Activated CD8-positive, alpha-beta memory T cell treated with anti-CD3 and anti-CD28 coated beads for 4 hours (primary cell): Measurements from ENCODE around the gene DAB2IP.

Experiments
- DNase-seq, 2 donors: peaks; one replicate each; pipeline ENCODE4 v3.0.0-alpha.2; 2020; ENCODE audit warnings: low read depth in 2 of 2

Gene DAB2IP

DNA sequence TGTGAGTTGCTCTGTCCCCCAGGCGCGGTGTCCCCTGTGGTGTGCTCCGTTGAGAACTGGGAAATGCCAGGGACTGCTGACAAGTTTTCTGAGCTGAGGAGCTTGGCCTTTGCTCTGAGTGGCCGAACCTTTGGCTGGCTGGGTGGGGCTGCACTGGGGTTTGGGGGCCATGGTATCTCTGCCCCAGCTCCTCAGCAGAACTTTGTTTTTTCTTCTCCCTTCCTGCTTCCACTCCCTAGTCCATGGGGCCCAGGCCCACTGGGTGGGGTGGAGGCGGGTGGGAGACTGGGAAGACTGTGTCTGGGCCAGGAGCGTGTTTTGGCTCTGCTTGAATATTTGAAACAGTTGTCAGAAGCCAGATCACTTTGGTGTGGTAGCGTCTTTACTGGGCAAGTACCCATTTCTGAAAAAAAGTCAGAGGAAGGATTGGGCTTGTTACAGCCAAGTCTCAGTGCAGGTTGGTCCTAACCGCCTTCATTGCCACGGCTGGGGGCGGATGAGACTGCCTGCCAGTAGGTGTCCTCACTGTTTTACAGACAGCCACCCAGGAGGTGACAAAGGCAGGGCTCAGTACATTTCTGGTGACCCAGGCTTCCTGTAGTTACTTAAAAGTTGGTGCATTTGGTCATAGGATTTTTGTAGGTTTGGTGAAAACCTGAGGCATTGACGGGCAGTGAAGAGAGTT lies 92.7 kb downstream of the DAB2IP start:
- no peak for DNase-seq

DNA sequence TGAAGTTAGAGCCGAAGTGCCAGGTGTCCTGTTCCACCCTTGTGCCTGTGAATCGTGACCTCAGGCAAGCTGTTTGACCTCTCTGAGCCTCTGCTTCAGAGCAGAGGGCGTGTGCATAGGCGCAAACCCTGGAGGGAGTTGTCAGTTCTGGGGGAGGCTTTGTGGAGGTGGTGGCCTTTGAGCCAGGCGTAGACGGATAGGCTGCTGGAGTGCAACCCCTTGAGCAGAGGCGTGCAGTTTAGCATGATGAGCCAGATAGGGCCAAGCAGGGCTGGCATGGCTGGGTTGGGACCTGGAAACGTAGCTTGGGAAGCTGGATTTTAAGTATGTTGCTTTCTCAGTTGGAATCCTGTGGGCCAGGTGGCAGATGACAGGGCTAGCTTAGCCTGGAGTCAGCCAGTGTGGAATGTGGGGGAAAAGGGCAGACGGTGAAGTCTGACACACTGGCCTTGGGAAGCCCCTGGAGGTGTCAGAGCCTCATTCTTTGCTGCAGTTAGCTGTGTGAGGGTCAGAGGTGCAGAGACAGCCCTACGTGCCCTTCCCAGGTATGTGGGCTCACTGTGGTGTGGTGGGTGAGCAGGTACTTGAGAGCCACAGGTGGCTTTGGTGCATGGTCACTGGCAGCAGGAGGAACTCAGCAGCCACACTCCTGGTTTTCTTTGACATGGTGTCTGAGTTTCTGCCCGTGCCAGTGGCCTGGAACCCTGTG lies 93.4 kb downstream of the DAB2IP start:
- no peak for DNase-seq

DNA sequence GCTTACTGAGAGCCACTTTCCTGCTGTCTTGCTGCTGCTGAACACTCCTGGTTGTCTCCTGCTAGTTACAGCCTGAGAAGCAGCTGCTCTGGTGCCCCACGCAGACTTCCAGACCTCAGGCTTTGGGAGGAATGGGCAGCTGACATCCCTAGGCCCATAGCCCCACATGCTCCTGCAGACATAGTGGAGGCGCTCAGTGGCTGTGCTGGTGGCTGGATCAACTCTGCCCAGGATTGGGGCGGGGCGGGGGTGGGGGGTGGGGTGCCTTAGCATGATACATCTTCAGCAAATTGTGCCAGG lies 93.9 kb downstream of the DAB2IP start:
- DNase-seq, result no peak

DNA sequence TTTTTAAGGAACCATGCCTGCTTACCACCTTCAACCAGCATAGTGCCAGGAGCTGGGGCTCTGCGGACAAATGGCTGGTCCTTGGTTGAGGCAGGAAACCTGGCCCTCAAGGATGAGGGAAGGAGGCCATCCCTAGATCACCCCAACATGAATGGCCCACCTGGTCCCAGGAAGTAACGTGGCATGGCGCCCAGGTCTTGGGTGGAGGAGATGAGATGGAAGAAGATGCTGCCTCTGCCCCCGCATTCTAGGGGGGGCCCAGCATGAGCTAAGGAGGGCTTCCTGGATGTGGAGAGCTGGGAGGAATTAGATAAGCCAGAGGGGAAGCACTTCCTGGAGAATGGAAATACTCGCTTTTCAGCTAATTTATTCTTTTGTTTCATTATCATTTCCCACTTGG lies 95.0 kb downstream of the DAB2IP start:
- no peak for DNase-seq

DNA sequence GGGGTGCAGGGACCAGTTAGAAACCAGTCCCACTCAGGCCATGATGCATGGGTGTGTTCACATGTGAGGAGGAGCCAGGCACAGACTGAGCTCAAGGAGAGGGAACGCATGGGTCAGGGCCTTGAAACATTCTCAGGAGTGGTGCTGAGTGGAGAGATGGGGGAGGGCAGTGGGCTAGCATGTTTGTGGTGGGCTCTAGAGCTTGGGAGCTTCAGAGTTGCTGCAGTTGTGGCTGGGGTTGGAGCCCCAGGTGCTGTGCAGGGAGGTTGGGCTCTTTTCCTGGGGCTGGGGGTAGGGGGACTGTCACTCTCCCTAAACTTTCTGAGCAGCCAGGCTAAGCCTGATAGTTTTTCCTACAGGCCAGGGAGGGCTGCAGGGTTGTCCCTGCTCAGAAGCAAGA lies 95.4 kb downstream of the DAB2IP start:
- DNase-seq, result no peak

DNA sequence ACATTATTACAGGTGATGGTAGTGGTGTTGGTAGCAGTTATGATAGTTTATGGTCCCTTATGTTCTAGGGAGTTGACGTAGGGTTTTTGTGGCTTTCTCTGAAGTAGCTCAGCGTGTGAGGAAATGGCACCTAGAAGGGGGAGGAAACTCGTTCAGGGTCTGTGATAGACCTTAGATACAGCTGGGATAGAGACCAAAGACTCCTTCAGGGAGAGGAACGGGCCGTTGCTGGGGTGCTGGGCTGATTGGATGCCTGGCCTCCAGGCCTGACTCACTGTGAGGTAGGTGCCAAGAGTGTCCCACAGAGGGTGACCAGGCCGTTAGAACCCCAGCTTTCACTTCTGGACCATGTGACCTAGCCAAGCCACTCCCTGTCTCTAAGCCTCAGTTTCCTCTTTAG lies 96.6 kb downstream of the DAB2IP start:
- DNase-seq, result no peak

DNA sequence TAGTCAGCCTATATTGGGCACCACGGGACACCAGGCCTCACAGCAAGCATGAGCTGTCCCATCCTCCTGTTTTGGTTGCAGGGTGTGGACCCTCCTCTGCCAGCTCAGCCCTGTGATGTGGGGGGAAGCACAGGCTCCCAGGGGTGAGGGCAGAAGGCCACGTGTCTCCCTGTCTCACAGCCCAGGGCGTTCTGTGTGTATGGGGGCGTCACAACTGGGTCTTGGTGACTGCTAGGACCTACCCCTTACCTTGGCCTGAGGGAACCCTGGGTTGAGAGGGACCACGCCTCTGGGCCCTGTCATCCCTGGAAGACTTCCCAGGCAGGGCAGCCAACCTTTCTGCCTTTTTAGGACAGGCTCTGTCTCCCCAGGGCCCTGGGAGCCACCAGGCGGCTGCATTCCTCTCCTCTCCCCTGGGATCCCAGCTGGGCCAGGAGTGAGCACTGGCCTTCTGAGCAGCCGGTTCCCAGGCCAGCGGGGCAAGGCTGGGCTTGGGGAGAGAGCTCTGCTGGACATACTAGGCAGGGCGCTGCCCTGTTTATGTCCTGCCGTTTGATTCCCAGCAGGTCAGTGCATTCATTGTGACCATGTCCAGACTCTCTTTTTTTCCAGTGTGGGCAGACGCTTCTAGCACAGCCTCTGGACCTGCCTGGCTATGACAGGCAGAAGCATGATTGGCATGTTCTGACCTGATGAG lies 97.4 kb downstream of the DAB2IP start:
- no peak for DNase-seq

DNA sequence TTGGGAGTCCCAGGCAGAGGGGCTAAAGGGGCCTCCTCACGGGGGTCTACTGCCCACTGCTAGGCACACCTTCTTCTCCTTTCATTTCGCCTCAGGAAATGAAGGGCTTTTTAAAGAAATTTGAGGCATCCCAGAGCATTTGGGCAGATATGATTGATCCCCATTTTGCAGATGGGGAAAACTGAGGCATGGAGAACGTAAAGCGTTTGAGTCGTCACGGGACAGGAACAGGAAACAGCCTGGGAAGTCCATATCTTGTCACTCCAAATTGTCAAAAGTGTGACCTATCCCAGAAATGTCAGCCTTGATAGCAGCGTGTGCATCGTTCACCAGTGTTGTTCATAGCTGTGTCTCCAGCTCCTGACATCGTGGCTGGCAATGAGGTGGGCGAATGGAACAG lies 98.2 kb downstream of the DAB2IP start:
- no peak for DNase-seq

DNA sequence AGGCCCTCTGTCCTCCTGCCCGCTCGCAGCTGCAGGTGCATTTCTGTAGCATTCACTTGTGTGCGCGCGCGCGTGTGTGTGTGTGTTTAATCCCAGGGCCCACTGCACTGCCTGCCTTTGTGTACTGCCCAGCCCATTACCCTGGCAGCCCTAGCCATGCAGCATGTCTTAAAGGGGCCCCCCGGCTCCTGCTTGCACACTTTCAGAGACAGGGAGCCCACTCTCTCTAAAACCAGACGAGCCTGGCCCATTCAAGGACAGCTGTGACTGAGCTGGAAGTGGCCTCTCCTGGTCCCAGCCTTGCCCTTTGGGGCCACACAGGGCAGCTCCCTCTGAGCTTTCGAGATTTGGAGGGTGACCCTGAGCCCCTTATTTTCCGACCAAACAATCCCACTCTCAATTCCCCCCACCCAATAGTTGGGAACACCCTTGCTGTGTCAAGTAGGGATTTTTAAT lies 98.9 kb downstream of the DAB2IP start:
- no peak for DNase-seq

DNA sequence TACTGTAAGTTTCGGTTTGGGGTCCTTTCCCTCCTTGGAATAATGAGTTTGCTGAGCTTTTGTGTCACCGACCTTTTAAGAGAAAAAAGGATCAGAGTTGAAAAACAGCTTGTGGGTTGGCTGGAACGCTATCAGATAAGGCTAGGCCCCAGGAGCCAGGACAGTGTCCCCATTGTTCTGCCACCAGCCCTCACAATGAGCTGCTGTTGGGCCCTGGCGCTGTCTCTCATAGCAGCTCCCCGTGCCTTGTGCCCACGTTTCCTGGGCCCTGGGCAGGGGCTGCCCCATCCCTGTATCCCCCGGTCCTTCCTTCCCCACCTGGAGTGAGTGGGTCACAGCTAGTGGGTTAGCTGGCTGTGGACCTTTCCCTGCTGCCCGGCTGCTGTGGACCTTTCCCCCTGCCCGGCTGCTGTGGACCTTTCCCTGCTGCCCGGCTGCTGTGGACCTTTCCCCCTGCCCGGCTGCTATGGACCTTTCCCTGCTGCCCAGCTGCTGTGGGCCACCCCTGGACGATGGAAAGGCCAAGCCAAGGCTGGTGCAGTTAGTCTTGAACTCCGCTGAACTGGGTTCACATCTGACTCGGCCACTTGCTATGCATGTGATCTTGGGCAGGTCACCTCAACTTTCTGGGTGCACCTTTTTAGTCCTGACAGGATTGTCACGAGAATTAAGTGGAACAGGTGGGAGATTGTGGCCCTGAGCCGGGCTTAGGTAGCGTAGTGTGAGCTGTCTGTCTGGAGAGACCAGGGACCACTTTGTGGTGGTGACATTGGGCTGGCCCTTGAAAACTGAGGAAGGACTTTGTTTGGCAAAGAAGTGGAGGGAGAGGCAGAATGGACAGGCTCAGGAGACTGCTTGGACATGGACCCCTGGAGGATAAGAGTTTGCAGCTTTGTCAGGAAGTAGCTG lies 99.5 kb downstream of the DAB2IP start:
- no peak for DNase-seq

DNA sequence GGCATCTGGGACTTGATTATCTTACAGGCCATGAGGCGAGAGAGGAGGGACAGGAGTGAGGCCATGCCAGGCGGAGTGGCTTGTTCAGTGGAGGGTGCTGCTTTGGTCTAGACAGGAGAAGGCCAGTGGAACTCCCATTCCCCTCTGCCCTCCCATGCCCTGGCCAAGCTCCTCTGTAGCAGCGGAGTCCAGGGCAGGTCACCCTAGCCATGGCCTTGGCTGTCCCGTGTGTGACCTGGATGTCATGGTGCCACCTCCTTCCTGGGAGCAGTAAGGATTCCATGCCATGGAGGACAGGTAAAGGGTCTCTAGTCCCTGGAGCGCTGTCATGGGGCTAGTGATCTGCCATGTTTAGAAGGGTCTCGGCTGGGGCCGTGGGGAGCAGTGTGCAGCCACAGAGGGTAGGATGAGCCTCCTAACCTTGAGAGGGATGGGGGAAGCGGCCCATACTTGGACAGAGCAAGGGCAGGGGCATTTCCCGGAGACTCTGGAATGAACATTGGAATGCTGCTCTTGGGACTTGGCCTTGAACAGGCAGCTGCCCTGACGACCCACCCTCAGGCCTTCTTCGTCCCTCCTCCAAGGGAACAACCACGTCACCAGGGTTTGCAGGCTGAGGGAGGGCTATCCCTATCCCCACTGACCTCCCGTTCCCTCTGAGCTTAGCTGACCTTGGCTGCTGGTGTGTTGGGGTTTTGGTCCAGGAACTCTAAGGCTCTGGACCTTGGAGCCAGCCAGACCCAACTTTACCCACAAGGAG lies 100.4 kb downstream of the DAB2IP start:
- DNase-seq, result no peak

DNA sequence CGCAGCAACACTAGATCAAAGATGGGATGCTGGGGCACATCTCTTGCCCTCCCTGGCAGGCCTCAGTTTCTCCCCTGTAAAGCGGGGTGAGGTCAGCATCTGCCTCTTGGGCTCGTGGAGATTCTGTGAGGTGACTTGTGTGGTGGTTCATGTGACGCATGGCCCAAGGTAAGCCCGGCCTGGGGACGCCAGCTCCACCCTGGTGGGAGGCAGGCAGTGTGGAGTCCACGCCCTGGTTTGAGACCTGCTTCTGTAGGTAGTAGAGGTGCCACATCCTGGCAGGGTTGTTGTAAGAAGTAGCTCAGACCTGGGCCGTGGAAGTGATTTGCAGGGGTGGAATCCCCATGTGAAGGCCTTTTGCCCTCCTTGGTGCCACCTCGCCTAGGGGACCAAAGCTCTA lies 101.5 kb downstream of the DAB2IP start:
- DNase-seq, result no peak

DNA sequence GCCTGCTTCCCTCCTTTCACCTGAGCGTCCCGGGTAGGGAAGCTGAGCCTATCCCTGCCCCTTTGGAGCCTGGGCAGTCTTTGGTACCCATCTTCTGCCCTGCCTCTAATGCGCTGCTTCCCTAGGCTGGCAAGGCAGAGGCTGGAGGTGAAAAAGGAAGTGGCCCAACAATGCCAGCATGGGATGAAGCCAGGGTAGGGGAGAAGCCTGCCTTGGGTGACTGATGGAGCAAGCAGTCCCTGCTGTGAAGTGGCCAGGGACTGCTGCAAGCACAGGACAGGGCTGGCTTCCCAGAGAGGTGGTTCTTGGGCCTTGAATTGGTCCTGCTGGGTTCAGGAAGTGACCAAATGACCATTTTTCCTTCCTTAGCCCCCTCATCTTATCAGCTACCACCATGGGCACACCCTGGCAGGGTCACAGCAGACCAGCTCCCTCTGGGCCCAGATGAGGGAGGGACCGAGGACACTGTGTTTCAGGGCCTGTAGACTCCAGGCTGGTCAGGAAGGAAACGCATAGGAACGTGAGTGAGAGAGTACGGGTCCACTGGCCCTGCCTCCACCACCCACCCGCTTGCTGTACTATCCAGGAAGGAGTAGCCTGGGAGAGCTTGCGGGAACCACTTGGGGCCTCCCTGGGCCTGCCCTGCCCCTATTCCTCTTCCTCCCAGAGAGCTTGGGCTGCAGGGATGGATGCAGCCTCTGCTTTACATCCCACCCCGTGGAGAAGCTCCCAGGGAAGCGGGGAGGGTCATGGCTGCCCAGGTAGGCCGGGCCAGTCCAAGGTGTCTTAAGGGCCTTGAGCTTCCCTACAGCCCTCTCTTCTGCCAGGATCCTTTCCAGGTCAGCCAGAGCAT lies 102.6 kb downstream of the DAB2IP start:
- DNase-seq, result no peak

DNA sequence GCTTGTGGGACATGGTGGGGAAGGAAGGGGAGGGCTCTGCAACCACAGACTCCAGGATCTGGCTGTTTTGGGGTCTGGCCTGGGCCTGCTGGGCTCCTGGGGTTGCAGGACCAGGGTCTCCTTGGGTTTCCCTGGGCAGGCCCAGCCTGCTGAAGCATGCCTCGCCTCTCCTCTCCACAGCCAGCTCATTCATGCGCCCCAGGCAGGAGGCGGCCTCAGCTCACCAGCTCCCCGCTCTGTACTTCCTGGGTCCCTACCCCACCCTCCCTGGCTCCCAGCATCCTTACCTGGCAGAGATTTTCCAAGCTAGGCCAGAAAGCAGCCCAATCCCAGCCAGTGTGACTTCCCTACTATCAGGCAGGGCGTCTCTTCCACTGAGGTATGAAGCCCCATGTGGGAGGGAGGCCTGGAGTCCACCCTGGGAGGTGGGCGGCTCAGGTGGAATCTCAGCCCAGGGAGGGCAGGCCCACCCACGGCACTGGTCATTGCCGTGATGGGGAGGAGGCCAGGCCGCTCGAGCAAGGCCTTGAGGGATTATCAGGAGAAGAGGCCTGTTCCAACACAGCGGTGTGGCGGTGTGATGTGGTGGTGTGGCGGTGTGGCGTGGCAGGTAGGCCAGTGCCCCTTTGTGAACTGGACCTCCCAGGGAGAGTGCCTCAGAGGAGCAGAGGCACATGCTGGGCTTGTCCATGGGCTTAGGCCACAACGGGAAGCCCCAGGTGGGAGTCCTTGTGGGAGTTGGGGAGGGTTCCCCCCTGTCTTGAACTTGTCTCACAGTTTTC lies 103.4 kb downstream of the DAB2IP start:
- DNase-seq, result no peak

DNA sequence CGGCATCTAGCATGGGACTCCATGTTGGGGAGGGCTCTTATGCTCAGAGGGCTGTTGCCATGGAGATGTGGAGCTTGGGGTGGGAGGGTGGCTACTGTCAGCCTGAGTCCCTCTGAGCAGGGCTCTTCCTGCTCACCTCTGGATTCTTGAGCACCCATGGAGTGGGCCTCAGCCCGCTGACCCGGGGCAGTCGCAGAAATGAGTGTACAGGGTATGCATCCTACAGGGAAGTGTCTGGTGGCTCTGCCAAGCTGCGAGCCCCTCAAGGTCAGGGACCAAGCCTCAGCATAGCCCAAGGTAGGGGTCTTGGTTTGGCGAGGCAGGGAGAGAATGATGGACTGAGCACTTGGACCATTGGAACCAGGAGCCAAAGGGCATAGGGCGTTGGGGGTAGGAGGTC lies 104.1 kb downstream of the DAB2IP start:
- DNase-seq, result no peak

DNA sequence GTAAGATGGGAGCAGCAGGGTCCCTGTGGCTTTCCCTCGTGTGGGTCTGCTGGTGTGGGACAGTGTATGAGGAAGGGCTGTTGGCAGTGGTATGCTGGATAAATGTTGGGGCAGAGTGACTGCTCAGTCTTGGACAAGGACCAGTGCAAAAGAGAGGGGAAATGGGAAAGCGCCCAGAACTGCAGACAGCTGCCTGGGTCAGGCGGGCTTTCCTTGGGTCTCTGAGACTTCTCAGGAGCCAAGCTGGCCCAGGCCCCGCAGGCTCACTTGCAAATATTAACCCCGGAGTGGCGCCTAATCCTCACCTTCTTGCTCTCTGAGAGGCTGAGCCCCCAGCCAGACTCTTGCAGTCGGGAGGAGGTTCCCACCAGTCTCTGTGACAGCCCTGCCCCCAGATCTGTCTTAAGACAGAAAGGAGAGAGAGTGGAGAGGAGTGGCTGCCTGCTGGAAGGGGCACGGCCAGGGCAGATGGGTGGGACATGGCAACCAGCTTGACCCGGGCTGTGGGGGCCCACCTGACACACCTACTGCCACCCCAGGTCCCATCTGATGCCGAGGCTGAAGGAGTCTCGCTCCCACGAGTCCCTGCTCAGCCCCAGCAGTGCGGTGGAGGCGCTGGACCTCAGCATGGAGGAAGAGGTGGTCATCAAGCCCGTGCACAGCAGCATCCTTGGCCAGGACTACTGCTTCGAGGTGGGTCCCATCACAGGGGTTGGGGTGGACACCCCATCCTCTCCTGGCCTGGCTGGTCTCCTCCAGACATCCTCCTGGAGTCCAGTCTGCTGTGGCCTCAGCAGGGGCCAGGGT lies 105.2 kb downstream of the DAB2IP start:
- DNase-seq, result no peak

DNA sequence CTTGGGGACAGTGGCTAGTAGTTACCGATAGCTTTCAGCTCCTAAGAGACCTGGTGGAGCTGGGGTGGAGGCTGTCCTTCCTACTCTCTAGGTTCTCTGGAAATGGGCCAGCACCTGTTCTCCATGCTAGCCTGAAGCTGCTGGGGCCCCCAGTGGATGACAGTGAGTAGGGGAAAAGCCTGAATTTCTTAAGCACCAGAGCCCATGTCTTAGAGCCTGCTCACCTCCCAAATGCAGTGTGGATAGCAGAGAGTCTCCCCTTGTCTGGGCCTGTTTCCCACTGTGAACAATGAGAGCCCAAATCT lies 105.8 kb downstream of the DAB2IP start:
- DNase-seq, result no peak

DNA sequence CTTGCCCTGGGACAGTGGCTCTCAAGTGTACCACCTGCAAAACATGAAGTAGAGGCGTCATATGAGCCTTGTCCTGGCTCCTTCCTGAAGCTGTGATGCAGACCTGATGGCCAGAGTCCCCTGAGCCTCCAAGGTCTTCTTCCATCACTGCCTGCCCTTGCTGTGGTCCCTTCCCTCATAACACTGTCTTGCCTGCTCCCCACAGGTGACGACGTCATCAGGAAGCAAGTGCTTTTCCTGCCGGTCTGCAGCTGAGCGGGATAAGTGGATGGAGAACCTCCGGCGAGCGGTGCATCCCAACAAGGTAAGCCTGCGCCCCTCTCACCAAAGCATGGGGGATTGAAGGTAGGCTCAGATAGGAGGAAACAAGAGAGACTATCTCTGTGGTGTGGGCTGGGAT lies 107.3 kb downstream of the DAB2IP start:
- DNase-seq, result no peak

DNA sequence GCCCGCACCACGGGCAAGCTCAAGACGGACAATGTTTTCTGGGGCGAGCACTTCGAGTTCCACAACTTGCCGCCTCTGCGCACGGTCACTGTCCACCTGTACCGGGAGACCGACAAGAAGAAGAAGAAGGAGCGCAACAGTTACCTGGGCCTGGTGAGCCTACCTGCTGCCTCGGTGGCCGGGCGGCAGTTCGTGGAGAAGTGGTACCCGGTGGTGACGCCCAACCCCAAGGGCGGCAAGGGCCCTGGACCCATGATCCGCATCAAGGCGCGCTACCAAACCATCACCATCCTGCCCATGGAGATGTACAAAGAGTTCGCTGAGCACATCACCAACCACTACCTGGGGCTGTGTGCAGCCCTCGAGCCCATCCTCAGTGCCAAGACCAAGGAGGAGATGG lies 108.6 kb downstream of the DAB2IP start:
- DNase-seq, result no peak
